ENCODE data around the gene ZNF71.

ZNF71 gene

GRCh38 chr19:56594783-56595547 lies at the start of gene ZNF71:
Gene ZNF71 (plus strand): TSS chr19:56595302. CDS start chr19:56601559, 6,257 bp downstream.
- DNase-seq (ENCODE audit: low spot score), result peak; percentile 93
- ChIA-PET CTCF (interaction anchor here (0.5 kb wide), 1 partner anchor 578 kb away, joined by 4 read pairs; no protein-coding TSS in a partner anchor), POLR2A (ENCODE audit: low non-redundant PET) (interaction anchor here (0.7 kb wide), 1 partner anchor 24 kb away, joined by 3 read pairs; no protein-coding TSS in a partner anchor)
- no peak for TF ChIP-seq CTCF (conservative IDR thresholded peaks at IDR 0.05; ENCODE audit: low read depth)
- H3K27ac ChIP-seq, result peak within 1 kb of the TSS; percentile 61

GRCh38 chr19:56547535-56547934 lies 47.6 kb upstream of the ZNF71 start:
- no peak for DNase-seq (ENCODE audit: low spot score)
- ChIA-PET CTCF (no interaction called here), POLR2A (ENCODE audit: low non-redundant PET) (no interaction called here)
- no peak overlapping the region for H3K27ac ChIP-seq
- TF ChIP-seq CTCF (conservative IDR thresholded peaks at IDR 0.05; ENCODE audit: low read depth), result no peak

- CTCF ChIA-PET, result no interaction called here
- no peak for DNase-seq (ENCODE audit: low spot score)
- POLR2A ChIA-PET (ENCODE audit: low non-redundant PET), result no interaction called here
- TF ChIP-seq CTCF (conservative IDR thresholded peaks at IDR 0.05; ENCODE audit: low read depth), result no peak
- H3K27ac ChIP-seq, result no peak overlapping the region
These were observed 40.7 kb upstream of the ZNF71 start for GRCh38 chr19:56554272-56554869.

GRCh38 chr19:56562766-56563165 lies 32.3 kb upstream of the ZNF71 start:
- CTCF ChIA-PET, result no interaction called here
- H3K27ac ChIP-seq, result no peak overlapping the region
- POLR2A ChIA-PET (ENCODE audit: low non-redundant PET), result no interaction called here
- TF ChIP-seq CTCF (conservative IDR thresholded peaks at IDR 0.05; ENCODE audit: low read depth), result no peak
- no peak for DNase-seq (ENCODE audit: low spot score)

GRCh38 chr19:56566904-56567273 lies 28.2 kb upstream of the ZNF71 start:
- peak; percentile 26 for DNase-seq (ENCODE audit: low spot score)
- H3K27ac ChIP-seq, result peak overlapping the region; percentile 76
- ChIA-PET POLR2A (ENCODE audit: low non-redundant PET) (no interaction called here), CTCF (no interaction called here)
- no peak for TF ChIP-seq CTCF (conservative IDR thresholded peaks at IDR 0.05; ENCODE audit: low read depth)

- CTCF ChIA-PET, result no interaction called here
- peak within 1 kb of the TSS; percentile 76 for H3K27ac ChIP-seq
These were observed 27.6 kb upstream of the ZNF71 start, which contains the start of gene ZNF470 for GRCh38 chr19:56567274-56568120. Gene ZNF470 (plus strand): TSS chr19:56567468. CDS start chr19:56570312, 2,844 bp downstream.

More at GRCh38 chr19:56567274-56568120, 27.6 kb upstream of the ZNF71 start, which contains the start of gene ZNF470:
- peak; percentile 83 for DNase-seq (ENCODE audit: low spot score)
- no peak for TF ChIP-seq CTCF (conservative IDR thresholded peaks at IDR 0.05; ENCODE audit: low read depth)
- POLR2A ChIA-PET (ENCODE audit: low non-redundant PET), result no interaction called here

Measured in RWPE1 (cell line).